Mammary epithelial cell (primary cell): ENCODE data around the gene TFF2.

Experiments
- EZH2 ChIP-seq: IDR thresholded peaks from 2 replicates; pipeline ENCODE4 v1.6.1; 2012; ENCODE audit warnings: low read length, inconsistent platforms, borderline replicate concordance
- TF ChIP-seq, protein P1 (sequence below), 2 donors: IDR thresholded peaks in 1 of 2; conservative IDR thresholded peaks in 1 of 2; 2 replicates each; pipeline ENCODE4 v1.5.1; 2011 to 2012; ENCODE audit warnings: inconsistent platforms in 2 of 2, low read length in 2 of 2, mild to moderate bottlenecking in 2 of 2, control low read depth in 1 of 2, low read depth in 1 of 2; ENCODE audit not compliant: insufficient read depth in 1 of 2; ENCODE audit errors: extremely low read depth in 1 of 2

GRCh38 chr21:42358261-42358660 lies 7.5 kb upstream of the TFF2 start:
- TF ChIP-seq, protein P1, sequence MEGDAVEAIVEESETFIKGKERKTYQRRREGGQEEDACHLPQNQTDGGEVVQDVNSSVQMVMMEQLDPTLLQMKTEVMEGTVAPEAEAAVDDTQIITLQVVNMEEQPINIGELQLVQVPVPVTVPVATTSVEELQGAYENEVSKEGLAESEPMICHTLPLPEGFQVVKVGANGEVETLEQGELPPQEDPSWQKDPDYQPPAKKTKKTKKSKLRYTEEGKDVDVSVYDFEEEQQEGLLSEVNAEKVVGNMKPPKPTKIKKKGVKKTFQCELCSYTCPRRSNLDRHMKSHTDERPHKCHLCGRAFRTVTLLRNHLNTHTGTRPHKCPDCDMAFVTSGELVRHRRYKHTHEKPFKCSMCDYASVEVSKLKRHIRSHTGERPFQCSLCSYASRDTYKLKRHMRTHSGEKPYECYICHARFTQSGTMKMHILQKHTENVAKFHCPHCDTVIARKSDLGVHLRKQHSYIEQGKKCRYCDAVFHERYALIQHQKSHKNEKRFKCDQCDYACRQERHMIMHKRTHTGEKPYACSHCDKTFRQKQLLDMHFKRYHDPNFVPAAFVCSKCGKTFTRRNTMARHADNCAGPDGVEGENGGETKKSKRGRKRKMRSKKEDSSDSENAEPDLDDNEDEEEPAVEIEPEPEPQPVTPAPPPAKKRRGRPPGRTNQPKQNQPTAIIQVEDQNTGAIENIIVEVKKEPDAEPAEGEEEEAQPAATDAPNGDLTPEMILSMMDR (conservative IDR thresholded peaks at IDR 0.05 in 1 of 2, IDR thresholded peaks at IDR 0.05 in 1 of 2; ENCODE audit: extremely low read depth in 1 of 2, insufficient read depth in 1 of 2, low read depth in 1 of 2, low read length in 2 of 2): no peak
- TF ChIP-seq EZH2: no peak
